Measurements from ENCODE around the gene CPED1.
"Not testable (repeated sequence)": the region's sequence is repeated elsewhere in the genome, so short reads cannot be mapped to it uniquely, and the experiment has no call there.

CPED1 gene

DNA sequence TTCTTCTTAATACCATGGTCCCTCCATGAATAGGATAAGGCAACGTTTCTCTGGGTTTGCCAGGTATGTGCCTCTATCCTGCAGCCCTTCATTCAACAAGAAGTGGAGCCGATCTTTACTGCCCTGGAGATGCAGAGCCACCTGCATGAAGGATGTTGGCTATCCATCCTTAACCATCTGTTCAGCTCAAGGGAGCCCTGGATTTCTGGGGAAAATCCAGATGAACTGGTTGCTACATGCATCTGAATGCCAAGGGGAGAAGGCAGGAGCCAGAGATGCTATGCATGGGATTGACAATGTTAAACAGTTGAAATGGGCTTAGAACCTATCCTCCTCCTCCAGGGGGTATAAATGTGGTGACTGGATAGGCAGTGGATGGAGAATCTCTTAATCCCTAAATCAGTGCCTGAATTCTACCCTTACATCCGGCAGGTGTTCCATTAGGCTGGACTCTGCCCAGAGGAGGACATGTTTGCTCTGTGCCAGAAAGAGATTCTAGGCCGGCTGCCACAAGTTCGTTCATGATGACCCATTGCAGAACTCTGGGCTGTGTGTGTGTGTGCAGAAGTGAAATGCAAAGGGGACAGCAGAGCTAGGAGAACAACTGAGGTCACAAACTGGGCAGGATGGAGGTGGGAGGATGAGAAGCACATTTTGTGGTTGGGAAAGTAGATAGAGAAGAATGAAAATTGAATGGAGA lies 15.6 kb downstream of the CPED1 start:
- Histone ChIP-seq H3K4me1 (no peaks in the 10 kb centered on the region), H3K27me3 (ENCODE audit: low read depth) (peaks cover 50% of the 10 kb centered on the region), H3K36me3 (replicated peaks) (no peaks in the 10 kb centered on the region), H3K4me3 (no peak overlapping the region), H3K9me3 (no peaks in the 10 kb centered on the region)
- in situ Hi-C loops (cut with MboI; ENCODE audit: low sequenced_read_pairs): no loop called here
- no peak for DNase-seq (ENCODE audit: low spot score in 2 of 2)

DNA sequence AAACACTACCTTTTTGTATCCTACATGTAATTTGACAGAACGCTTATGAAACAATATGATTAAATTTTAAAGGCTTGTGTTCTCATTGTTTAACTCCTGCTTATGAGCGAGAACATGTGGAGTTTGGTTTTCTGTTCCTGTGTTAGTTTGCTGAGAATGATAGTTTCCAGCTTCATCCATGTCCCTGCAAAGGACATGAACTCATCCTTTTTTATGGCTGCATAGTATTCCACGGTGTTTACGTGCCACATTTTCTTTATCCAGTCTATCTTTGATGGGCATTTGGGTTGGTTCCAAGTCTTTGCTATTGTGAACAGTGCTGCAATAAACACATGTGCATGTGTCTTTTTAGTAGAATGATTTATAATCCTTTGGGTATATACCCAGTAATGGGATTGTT lies 16.5 kb downstream of the CPED1 start:
- DNase-seq (ENCODE audit: low spot score in 2 of 2); H3K4me1 ChIP-seq; H3K9me3 ChIP-seq; in situ Hi-C loops (cut with MboI; ENCODE audit: low sequenced_read_pairs); H3K36me3 ChIP-seq (replicated peaks); H3K4me3 ChIP-seq: not testable (repeated sequence)
- peaks cover 44% of the 10 kb centered on the region for H3K27me3 ChIP-seq (ENCODE audit: low read depth)

DNA sequence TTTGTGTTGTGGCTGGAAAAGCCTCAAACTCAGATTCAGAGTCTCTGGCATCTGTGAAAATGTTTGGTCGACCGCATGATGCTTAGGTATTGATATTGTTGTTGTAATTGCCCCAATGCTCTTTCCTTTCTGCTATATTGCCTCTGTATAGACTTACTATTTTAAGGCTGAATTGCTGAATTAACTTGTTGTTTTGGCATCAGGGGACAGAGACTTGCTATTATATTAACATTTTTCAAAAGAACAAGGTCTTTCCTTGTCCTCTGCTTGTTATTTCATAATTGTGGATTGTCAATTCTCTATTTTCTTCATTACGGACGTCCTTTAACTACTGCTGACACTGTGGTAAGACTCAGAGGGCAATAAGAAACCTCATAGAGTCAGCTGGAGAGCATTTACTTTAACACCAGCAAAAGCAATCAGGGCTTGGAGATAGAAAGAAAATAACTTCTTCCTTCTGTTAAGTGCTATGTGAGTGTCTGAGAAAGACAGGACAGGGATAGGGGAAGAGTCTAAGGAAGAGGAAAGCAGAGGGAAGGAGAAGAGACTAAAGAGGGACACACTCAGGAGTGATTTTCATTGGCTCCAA lies 17.6 kb downstream of the CPED1 start:
- H3K4me1 ChIP-seq: no peaks in the 10 kb centered on the region
- no peaks in the 10 kb centered on the region for H3K36me3 ChIP-seq (replicated peaks)
- in situ Hi-C loops (cut with MboI; ENCODE audit: low sequenced_read_pairs): no loop called here
- H3K27me3 ChIP-seq (ENCODE audit: low read depth): peaks cover 44% of the 10 kb centered on the region
- no peaks in the 10 kb centered on the region for H3K9me3 ChIP-seq
- DNase-seq (ENCODE audit: low spot score in 2 of 2): no peak
- no peak overlapping the region for H3K4me3 ChIP-seq

DNA sequence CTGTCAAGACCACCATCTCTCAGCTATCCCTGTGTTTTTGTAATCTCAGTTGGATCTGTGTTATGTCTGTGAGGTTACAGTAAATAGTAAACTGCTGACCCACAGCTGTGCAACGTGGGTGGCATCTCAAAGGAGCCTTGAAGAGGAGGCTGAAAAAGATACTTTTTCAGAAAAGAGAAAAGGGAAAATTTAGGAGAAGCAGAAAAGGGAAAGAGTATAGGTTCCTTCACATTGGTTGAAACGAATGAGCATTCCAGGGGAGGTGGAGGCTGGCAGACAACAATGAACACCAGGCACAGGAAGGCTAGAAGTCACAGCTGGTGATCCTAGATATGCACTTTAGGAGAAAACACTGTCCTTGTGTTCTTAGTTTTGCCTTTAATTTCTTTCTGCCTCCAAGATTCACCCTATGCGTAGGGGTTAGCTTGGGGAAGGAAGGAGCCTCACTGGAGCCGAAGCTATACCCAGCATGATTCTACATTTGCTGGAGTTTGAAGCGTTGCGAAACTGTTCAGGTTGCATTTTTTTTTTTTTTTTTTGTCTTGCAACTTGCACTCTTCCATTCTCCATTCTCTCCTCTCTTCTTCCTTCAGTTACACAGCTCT lies 18.3 kb downstream of the CPED1 start:
- Histone ChIP-seq H3K9me3 (no peaks in the 10 kb centered on the region), H3K27me3 (ENCODE audit: low read depth) (peaks cover 42% of the 10 kb centered on the region), H3K4me1 (no peaks in the 10 kb centered on the region), H3K36me3 (replicated peaks) (no peaks in the 10 kb centered on the region), H3K4me3 (no peak overlapping the region)
- in situ Hi-C loops (cut with MboI; ENCODE audit: low sequenced_read_pairs): no loop called here
- no peak for DNase-seq (ENCODE audit: low spot score in 2 of 2)

DNA sequence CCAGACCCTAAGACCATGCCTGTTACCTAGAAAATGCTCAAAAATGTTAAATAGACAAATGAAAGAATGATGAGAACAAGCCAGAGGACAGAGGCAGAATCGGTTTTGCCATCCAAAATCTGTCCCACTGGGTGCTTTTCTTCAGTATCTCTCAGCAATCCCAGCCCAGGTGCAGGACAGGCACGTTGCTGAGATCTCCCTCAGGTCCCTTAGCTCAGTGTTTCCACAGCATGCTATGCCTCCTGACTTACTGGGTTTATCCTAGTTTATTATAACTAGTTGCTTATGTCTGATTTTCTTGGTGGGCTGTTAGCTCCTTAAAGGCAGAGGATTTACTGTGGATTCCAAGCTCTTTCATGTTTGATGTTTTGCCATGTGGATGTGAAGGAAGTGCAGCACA lies 20.3 kb downstream of the CPED1 start:
- in situ Hi-C loops (cut with MboI; ENCODE audit: low sequenced_read_pairs): no loop called here
- no peaks in the 10 kb centered on the region for H3K36me3 ChIP-seq (replicated peaks)
- no peak for DNase-seq (ENCODE audit: low spot score in 2 of 2)
- no peak overlapping the region for H3K4me3 ChIP-seq
- H3K4me1 ChIP-seq: no peaks in the 10 kb centered on the region
- no peaks in the 10 kb centered on the region for H3K9me3 ChIP-seq
- H3K27me3 ChIP-seq (ENCODE audit: low read depth): peaks cover 23% of the 10 kb centered on the region

DNA sequence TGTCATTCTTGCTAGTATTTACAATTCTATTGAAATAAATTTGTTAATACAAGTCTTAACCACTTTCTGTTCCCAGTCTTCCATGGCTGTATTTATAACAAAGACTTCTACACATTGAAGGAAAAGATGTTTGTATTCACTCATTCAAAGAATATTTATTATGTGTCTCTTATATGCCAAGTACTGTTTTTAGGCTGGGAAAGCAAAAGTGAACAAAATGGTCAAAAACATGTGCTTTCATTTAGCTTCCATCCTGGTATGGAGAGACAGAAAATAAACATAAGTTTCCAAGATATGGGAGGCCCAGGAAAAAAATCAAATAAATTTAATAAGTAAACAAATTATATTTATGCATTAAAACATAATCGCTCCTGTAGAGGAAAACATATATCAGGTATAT lies 22.9 kb downstream of the CPED1 start:
- H3K9me3 ChIP-seq: no peaks in the 10 kb centered on the region
- no peaks in the 10 kb centered on the region for H3K36me3 ChIP-seq (replicated peaks)
- no peak overlapping the region for H3K4me3 ChIP-seq
- H3K4me1 ChIP-seq: no peaks in the 10 kb centered on the region
- in situ Hi-C loops (cut with MboI; ENCODE audit: low sequenced_read_pairs): no loop called here
- DNase-seq (ENCODE audit: low spot score in 2 of 2): no peak
- peaks cover 15% of the 10 kb centered on the region for H3K27me3 ChIP-seq (ENCODE audit: low read depth)

DNA sequence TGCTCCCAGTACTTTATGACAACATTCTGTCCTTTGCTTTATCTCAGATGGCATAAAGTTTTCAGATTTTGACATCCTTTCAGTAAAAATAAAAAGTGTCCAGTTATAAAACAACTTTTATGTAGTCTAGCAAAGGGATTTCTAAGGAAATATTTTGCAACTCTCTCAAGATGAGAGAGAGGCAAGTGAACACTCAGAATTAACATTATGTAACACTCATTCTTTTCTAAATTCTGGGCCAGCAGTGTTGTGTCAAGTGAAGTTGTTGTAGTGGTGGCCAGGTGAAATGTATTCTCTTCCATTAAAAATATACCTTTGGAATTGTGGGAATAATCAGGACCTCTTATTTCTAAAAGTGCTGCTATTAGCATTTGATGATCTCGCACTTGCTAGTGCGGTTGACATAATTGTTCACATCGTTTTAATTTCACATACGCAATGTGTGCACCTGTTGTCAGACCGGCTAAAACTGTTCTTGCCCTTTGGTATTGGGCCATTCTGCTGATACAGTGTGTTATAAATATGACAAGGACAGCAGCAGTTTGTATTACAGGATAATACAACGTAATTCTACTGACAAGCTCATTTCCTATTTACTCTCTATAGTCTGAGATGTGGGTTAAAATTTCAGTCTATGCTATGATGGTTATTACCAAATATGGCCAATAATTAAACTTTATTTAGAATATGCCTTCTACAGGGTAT lies 23.8 kb downstream of the CPED1 start:
- peaks cover 12% of the 10 kb centered on the region for H3K27me3 ChIP-seq (ENCODE audit: low read depth)
- H3K4me3 ChIP-seq: no peak overlapping the region
- H3K36me3 ChIP-seq (replicated peaks): no peaks in the 10 kb centered on the region
- H3K4me1 ChIP-seq: no peaks in the 10 kb centered on the region
- no peak for DNase-seq (ENCODE audit: low spot score in 2 of 2)
- H3K9me3 ChIP-seq: no peaks in the 10 kb centered on the region
- in situ Hi-C loops (cut with MboI; ENCODE audit: low sequenced_read_pairs): no loop called here

DNA sequence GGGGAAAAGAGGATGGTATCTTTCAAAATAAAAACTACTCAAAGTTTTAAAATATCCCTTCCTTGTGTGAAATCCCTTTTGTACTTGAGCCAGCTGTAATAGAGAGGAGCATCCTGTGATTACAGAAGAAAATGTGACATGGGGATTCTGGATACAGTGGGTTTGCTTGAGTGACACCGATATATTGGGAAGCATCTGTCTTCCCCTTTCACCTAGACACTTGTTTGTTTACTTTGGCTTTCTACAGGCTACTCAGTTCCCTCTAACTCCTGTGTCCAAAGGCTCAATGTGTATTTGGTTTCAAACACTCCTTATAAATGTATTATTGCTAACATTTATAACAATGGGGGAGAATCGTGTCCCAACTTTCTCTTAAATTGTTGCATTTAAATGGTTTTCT lies 24.4 kb downstream of the CPED1 start:
- Histone ChIP-seq H3K27me3 (ENCODE audit: low read depth) (peaks cover 6% of the 10 kb centered on the region), H3K4me1 (no peaks in the 10 kb centered on the region), H3K4me3 (no peak overlapping the region), H3K9me3 (no peaks in the 10 kb centered on the region), H3K36me3 (replicated peaks) (no peaks in the 10 kb centered on the region)
- in situ Hi-C loops (cut with MboI; ENCODE audit: low sequenced_read_pairs): no loop called here
- DNase-seq (ENCODE audit: low spot score in 2 of 2): no peak

DNA sequence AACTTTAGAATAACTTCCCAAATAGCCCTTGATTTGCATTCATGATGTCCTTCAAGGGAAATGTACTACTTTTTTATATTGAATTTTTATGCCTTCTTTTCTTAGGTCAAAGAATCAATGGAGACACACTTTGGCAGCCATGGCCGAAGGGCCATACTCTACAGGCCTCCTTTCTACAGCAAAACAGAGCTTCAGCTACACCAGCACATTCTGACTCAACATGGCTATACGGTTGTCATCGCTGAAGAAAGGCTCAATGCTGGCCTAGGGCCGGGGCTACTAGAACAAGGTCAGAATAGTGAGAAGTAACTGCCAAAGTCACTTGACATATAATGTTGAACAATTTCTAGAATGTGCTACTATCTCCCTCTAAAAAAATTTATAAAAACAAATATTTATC lies 27.0 kb downstream of the CPED1 start:
- H3K4me3 ChIP-seq: no peak overlapping the region
- no peaks in the 10 kb centered on the region for H3K4me1 ChIP-seq
- H3K9me3 ChIP-seq: no peaks in the 10 kb centered on the region
- no peaks in the 10 kb centered on the region for H3K36me3 ChIP-seq (replicated peaks)
- in situ Hi-C loops (cut with MboI; ENCODE audit: low sequenced_read_pairs): no loop called here
- no peaks in the 10 kb centered on the region; the same call in 1 of the 2 replicates for H3K27me3 ChIP-seq (ENCODE audit: low read depth)
- DNase-seq (ENCODE audit: low spot score in 2 of 2): no peak

DNA sequence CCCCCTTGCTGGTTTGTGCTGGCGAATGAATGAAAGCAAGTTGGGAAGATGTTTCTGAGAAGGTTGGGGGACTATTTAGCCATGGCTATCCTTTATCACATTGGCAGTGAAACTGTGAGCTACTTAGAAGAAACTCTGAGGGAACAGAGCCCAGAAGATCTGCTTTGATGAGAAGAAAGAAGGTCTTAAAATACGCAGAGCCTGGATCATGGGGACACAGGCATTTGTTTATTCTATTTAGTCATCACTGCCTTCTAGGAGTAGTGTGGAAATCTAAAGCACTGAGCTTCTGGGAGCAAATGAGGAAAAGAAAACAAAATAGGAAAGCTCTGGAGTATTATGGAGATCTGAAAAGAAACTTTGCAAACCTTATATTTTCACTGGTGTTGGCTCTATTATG lies 28.5 kb downstream of the CPED1 start:
- DNase-seq (ENCODE audit: low spot score in 2 of 2): no peak
- Histone ChIP-seq H3K27me3 (ENCODE audit: low read depth) (no peaks in the 10 kb centered on the region; the same call in 1 of the 2 replicates), H3K36me3 (replicated peaks) (no peaks in the 10 kb centered on the region), H3K4me1 (no peaks in the 10 kb centered on the region), H3K4me3 (no peak overlapping the region), H3K9me3 (no peaks in the 10 kb centered on the region)
- in situ Hi-C loops (cut with MboI; ENCODE audit: low sequenced_read_pairs): no loop called here

DNA sequence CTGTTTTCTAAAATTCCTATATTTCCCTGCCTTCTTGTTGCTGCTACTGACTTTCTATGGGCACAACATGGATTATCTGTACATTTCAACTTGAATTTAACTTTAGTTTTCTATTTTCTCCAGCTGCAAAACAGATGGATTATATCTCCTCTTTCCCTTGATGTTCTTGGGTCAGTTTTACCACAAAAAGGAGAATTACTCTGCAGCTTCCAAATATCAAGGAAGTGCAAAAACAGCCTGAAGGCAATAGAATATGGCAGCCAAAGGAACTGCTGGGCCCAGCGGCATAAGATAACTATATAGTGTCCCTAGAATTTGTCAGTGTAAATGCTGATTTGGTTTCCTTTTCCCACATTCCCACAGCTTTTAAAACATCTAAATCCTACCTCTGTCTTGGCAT lies 29.1 kb downstream of the CPED1 start:
- H3K4me1 ChIP-seq: no peaks in the 10 kb centered on the region
- H3K9me3 ChIP-seq: no peaks in the 10 kb centered on the region
- in situ Hi-C loops (cut with MboI; ENCODE audit: low sequenced_read_pairs): no loop called here
- no peaks in the 10 kb centered on the region for H3K36me3 ChIP-seq (replicated peaks)
- no peak for DNase-seq (ENCODE audit: low spot score in 2 of 2)
- H3K27me3 ChIP-seq (ENCODE audit: low read depth): no peaks in the 10 kb centered on the region; the same call in 1 of the 2 replicates
- no peak overlapping the region for H3K4me3 ChIP-seq

DNA sequence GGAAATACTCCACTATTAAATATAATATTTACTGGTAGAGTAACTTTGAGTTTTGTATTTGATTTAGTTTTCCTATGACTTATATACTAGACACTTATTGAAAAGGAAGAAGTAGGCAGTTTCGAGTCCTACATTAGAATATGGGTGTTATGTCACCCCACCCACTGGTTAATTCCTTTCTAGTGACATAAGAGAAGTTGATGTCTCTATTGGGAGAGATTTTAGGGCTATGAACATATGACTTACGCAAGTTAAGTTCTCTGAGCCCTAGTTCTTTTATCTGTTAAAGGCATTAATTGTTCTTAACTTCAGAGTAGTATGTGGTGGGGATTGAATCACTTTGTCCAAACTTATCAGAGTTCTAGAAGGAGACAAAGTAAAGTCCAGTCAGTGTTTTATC lies 30.5 kb downstream of the CPED1 start:
- no peaks in the 10 kb centered on the region for H3K36me3 ChIP-seq (replicated peaks)
- H3K9me3 ChIP-seq: no peaks in the 10 kb centered on the region
- no peak overlapping the region for H3K4me3 ChIP-seq
- in situ Hi-C loops (cut with MboI; ENCODE audit: low sequenced_read_pairs): no loop called here
- no peak for DNase-seq (ENCODE audit: low spot score in 2 of 2)
- H3K27me3 ChIP-seq (ENCODE audit: low read depth): no peaks in the 10 kb centered on the region
- peaks cover under 1% of the 10 kb centered on the region; the same call in 1 of the 2 replicates for H3K4me1 ChIP-seq

DNA sequence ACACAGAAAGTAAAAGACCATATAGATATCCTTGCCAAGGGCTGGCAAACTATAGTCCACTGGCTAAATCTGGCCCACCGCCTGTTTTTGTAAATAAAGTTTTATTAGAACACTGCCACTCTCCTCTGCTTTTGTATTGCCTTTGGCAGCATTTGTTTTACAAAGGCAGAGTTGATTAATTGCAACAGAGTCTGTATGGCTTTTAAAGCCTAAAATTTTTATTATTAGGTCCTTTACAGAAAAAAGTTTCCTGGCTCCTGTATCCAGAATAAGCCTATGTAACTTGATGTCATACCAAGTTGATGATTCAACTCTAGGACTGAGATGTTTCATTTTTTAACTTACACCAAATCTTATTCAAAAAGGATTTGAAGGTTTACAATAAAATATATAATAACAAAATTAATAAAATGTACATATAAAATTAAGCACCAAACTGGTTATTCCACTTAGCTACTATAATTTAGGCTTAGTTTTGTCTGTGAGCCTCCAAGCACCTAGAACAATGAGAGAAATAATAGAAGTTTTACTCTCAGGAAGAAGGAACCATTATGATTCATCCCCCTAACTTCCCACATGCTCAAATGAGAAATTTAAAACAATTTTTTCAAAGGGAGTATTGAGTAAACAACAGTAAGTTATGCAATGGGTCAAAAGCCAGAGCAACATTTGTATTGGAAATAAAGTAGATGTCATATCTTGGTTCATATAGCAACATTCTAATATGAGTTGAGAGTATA lies 31.9 kb downstream of the CPED1 start:
- H3K4me3 ChIP-seq: no peak overlapping the region
- H3K36me3 ChIP-seq (replicated peaks): no peaks in the 10 kb centered on the region
- H3K27me3 ChIP-seq (ENCODE audit: low read depth): peaks cover 7% of the 10 kb centered on the region
- H3K4me1 ChIP-seq: peaks cover 4% of the 10 kb centered on the region; the same call in 1 of the 2 replicates
- H3K9me3 ChIP-seq: no peaks in the 10 kb centered on the region
- in situ Hi-C loops (cut with MboI; ENCODE audit: low sequenced_read_pairs): no loop called here
- DNase-seq (ENCODE audit: low spot score in 2 of 2): no peak
